Stimulated activated CD4-positive, alpha-beta T cell treated with anti-CD3 and anti-CD28 coated beads, Interleukin-4, amount 100 ng/mL, for 4 hours (primary cell): ENCODE data around the gene KRTAP2-3.
"Not testable (repeated sequence)": the region's sequence is repeated elsewhere in the genome, so short reads cannot be mapped to it uniquely, and the experiment has no call there.

ENCODE experiments used
- DNase-seq, 2 experiments: peaks; one replicate each; pipeline ENCODE4 v3.0.0-alpha.2; 2020

KRTAP2-3 gene

GRCh38 chr17:41065829-41066624 lies 6.1 kb upstream of the KRTAP2-3 start, which contains the start of gene KRTAP2-4:
KRTAP2-4 (minus strand) TSS chr17:41065879; CDS start chr17:41065845, 34 bp downstream.
- no peak for DNase-seq

- DNase-seq, result not testable (repeated sequence)
Observed at GRCh38 chr17:41065016-41065689, 5.2 kb upstream of the KRTAP2-3 start.

GRCh38 chr17:41064301-41064700 lies 4.4 kb upstream of the KRTAP2-3 start:
- DNase-seq, result no peak

- DNase-seq, result no peak
Observed at GRCh38 chr17:41063449-41063848, 3.5 kb upstream of the KRTAP2-3 start.

- DNase-seq, result no peak
Observed at GRCh38 chr17:41061964-41062363, 2.0 kb upstream of the KRTAP2-3 start.

GRCh38 chr17:41059276-41060051 lies 450 bp downstream of the KRTAP2-3 start:
- DNase-seq, result not testable (repeated sequence)

- no peak for DNase-seq
Observed at GRCh38 chr17:41058741-41059140, 1.2 kb downstream of the KRTAP2-3 start.

- DNase-seq, result no peak
Observed at GRCh38 chr17:41057547-41057946, 2.4 kb downstream of the KRTAP2-3 start.

- DNase-seq, result not testable (repeated sequence)
Observed at GRCh38 chr17:41055130-41055529, 4.8 kb downstream of the KRTAP2-3 start, which contains the start of gene KRTAP2-2. KRTAP2-2 (minus strand) TSS chr17:41055230; CDS start chr17:41055211, 19 bp downstream.

GRCh38 chr17:41054556-41054955 lies 5.4 kb downstream of the KRTAP2-3 start:
- not testable (repeated sequence) for DNase-seq

- DNase-seq, result no peak
Observed at GRCh38 chr17:41054025-41054424, 5.9 kb downstream of the KRTAP2-3 start.

GRCh38 chr17:41052566-41052965 lies 7.3 kb downstream of the KRTAP2-3 start:
- DNase-seq, result no peak

- no peak for DNase-seq
Observed at GRCh38 chr17:41049110-41049509, 10.8 kb downstream of the KRTAP2-3 start.

- DNase-seq, result no peak
Observed at GRCh38 chr17:41048441-41048840, 11.5 kb downstream of the KRTAP2-3 start.

GRCh38 chr17:41046735-41047465 lies 13.0 kb downstream of the KRTAP2-3 start, which contains the start of gene KRTAP2-1:
KRTAP2-1 (minus strand) TSS chr17:41047316; CDS start chr17:41047267, 49 bp downstream.
- not testable (repeated sequence) for DNase-seq

GRCh38 chr17:41042953-41043352 lies 17.0 kb downstream of the KRTAP2-3 start:
- no peak for DNase-seq

- not testable (repeated sequence) for DNase-seq
Observed at GRCh38 chr17:41040783-41041571, 18.9 kb downstream of the KRTAP2-3 start, which contains the start of gene KRTAP1-1. KRTAP1-1 (minus strand) TSS chr17:41041450; CDS start chr17:41041397, 53 bp downstream.

GRCh38 chr17:41037853-41038350 lies 22.0 kb downstream of the KRTAP2-3 start:
- no peak for DNase-seq

GRCh38 chr17:41034346-41034935 lies 25.5 kb downstream of the KRTAP2-3 start, which contains the start of gene KRTAP1-3:
KRTAP1-3 (minus strand) TSS chr17:41034874; CDS start chr17:41034821, 53 bp downstream.
- DNase-seq, result not testable (repeated sequence)

- no peak for DNase-seq
Observed at GRCh38 chr17:41029633-41030245, 30.2 kb downstream of the KRTAP2-3 start, which contains the start of gene KRTAP1-4. KRTAP1-4 (minus strand) TSS chr17:41030195; CDS start chr17:41030078, 117 bp downstream.
